Thyroid gland (tissue), 4 donors: ENCODE data around the gene CCDC85B.

Source experiments
- POLR2A ChIP-seq, 2 donors: fragments of 450-650 bp; IDR thresholded peaks; one replicate each; pipeline ENCODE4 v1.6.1; 2017; ENCODE audit warnings: antibody characterized with exemption in 2 of 2, mild to moderate bottlenecking in 2 of 2, moderate library complexity in 1 of 2
- TF ChIP-seq, protein P1 (sequence below), 6 experiments: fragments of 200-600 bp in 3 of 6; fragments of 450-650 bp in 3 of 6; sonication (generic) in 3 of 6; IDR thresholded peaks; one replicate each; pipeline ENCODE4 v1.5.1; 2016 to 2019; ENCODE audit warnings: antibody characterized with exemption in 6 of 6, mild to moderate bottlenecking in 2 of 6, inconsistent platforms in 1 of 6, moderate library complexity in 1 of 6

GRCh38 chr11:65917077-65917433, 26.6 kb downstream of the CCDC85B start:
- TF ChIP-seq, protein P1, sequence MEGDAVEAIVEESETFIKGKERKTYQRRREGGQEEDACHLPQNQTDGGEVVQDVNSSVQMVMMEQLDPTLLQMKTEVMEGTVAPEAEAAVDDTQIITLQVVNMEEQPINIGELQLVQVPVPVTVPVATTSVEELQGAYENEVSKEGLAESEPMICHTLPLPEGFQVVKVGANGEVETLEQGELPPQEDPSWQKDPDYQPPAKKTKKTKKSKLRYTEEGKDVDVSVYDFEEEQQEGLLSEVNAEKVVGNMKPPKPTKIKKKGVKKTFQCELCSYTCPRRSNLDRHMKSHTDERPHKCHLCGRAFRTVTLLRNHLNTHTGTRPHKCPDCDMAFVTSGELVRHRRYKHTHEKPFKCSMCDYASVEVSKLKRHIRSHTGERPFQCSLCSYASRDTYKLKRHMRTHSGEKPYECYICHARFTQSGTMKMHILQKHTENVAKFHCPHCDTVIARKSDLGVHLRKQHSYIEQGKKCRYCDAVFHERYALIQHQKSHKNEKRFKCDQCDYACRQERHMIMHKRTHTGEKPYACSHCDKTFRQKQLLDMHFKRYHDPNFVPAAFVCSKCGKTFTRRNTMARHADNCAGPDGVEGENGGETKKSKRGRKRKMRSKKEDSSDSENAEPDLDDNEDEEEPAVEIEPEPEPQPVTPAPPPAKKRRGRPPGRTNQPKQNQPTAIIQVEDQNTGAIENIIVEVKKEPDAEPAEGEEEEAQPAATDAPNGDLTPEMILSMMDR (IDR thresholded peaks at IDR 0.05), result no peak
- TF ChIP-seq POLR2A (IDR thresholded peaks at IDR 0.05), result no peak
